K562 (cell line): ENCODE measurements around the gene C1orf216. TPM values are rescaled to one million over a fixed set of nuclear protein-coding genes. Genes with fewer than 3 reads are reported as not detected.

ENCODE experiments used
- ADNP ChIP-seq: fragments of 200-800 bp; sonication (Bioruptor generic); IDR thresholded peaks from 2 replicates; pipeline ENCODE4 v1.6.1; 2016; ENCODE audit warnings: missing genetic modification characterization, missing compliant biosample characterization
- CBFA2T3 ChIP-seq: fragments of 450-650 bp; IDR thresholded peaks from 2 replicates; pipeline ENCODE4 v1.6.1; 2017
- DNMT1 ChIP-seq: fragments of 450-650 bp; IDR thresholded peaks from 2 replicates; pipeline ENCODE4 v1.6.1; 2016; ENCODE audit warnings: antibody characterized with exemption, mild to moderate bottlenecking
- EP300 ChIP-seq: IDR thresholded peaks from 2 replicates; pipeline ENCODE4 v1.6.1; 2012; ENCODE audit warnings: low read length, improper control_type of control experiment
- ETV5 ChIP-seq: sonication (generic); formaldehyde crosslinking; IDR thresholded peaks from 2 replicates; pipeline ENCODE4 v1.4.0; 2020; ENCODE audit warnings: low read depth, mild to moderate bottlenecking, missing genetic modification reagents
- GABPA ChIP-seq: fragments of 200-800 bp; sonication (Bioruptor generic); conservative IDR thresholded peaks from 2 replicates; pipeline ENCODE4 v1.6.1; 2016; ENCODE audit warnings: low read depth, missing genetic modification characterization, missing compliant biosample characterization
- GABPB1 ChIP-seq: sonication (generic); formaldehyde crosslinking; IDR thresholded peaks from 2 replicates; pipeline ENCODE4 v1.8.0; 2022; ENCODE audit warnings: mild to moderate bottlenecking, missing genetic modification reagents
- GATA2 ChIP-seq: sonication (generic); formaldehyde crosslinking; IDR thresholded peaks from 2 replicates; pipeline ENCODE4 v1.4.0; 2020; ENCODE audit warnings: mild to moderate bottlenecking, missing genetic modification reagents
- HCFC1 ChIP-seq: IDR thresholded peaks from 2 replicates; pipeline ENCODE4 v1.6.1; 2012; ENCODE audit warnings: low read depth, low read length, improper control_type of control experiment
- ILK ChIP-seq: fragments of 450-650 bp; IDR thresholded peaks from 2 replicates; pipeline ENCODE4 v1.6.1; 2016; ENCODE audit warnings: missing genetic modification characterization, low read depth, mild to moderate bottlenecking, missing compliant biosample characterization, moderate library complexity, borderline replicate concordance
- KAT2B ChIP-seq: IDR thresholded peaks from one replicate; pipeline ENCODE4 v1.6.1; 2012; ENCODE audit warnings: low read depth, mild to moderate bottlenecking, control low read depth, inconsistent platforms, low read length, moderate library complexity
- KDM5B ChIP-seq: fragments of 200-600 bp; sonication (generic); IDR thresholded peaks from 2 replicates; pipeline ENCODE4 v1.6.1; 2012; ENCODE audit warnings: low read depth, mild to moderate bottlenecking, moderate library complexity, low read length, control low read depth, inconsistent platforms; ENCODE audit not compliant: insufficient replicate concordance
- MAZ ChIP-seq, 2 experiments: fragments of 450-650 bp in 1 of 2; sonication (generic) in 1 of 2; formaldehyde crosslinking; IDR thresholded peaks in 1 of 2; conservative IDR thresholded peaks in 1 of 2; 2 replicates each; pipeline versions ENCODE4 v1.4.0 to v1.5.0; 2020; ENCODE audit warnings: mild to moderate bottlenecking in 1 of 2, missing genetic modification reagents in 1 of 2
- MYNN ChIP-seq, 2 experiments: sonication (generic); formaldehyde crosslinking in 1 of 2; IDR thresholded peaks; 2 replicates each; pipeline versions ENCODE4 v1.5.0 to v1.6.1; 2016 to 2020; ENCODE audit warnings: antibody characterized with exemption in 1 of 2, missing genetic modification reagents in 1 of 2
- NFATC3 ChIP-seq: fragments of 450-650 bp; IDR thresholded peaks from 2 replicates; pipeline ENCODE4 v1.6.1; 2017; ENCODE audit warnings: mild to moderate bottlenecking
- PCBP1 ChIP-seq: fragments of 200-400 bp; formaldehyde crosslinking; IDR thresholded peaks from 2 replicates; pipeline ENCODE4 v1.6.1; 2018; ENCODE audit warnings: mild to moderate bottlenecking, low read depth, low read length; ENCODE audit not compliant: poor library complexity, severe bottlenecking
- PHF21A ChIP-seq: fragments of 450-650 bp; IDR thresholded peaks from 2 replicates; pipeline ENCODE4 v1.6.1; 2017; ENCODE audit warnings: low read depth, borderline replicate concordance
- POLR2B ChIP-seq: fragments of 450-650 bp; IDR thresholded peaks from 2 replicates; pipeline ENCODE4 v1.6.1; 2018; ENCODE audit warnings: low read depth; ENCODE audit not compliant: partially characterized antibody
- POLR3G ChIP-seq: IDR thresholded peaks from 2 replicates; pipeline ENCODE4 v1.6.1; 2011; ENCODE audit not compliant: insufficient read length, insufficient replicate concordance; ENCODE audit errors: extremely low read depth
- RB1 ChIP-seq: fragments of 450-650 bp; IDR thresholded peaks from 2 replicates; pipeline ENCODE4 v1.6.1; 2017; ENCODE audit warnings: low read depth, mild to moderate bottlenecking
- RCOR1 ChIP-seq, 2 experiments: IDR thresholded peaks; 2 replicates each; pipeline ENCODE4 v1.6.1; 2012; ENCODE audit warnings: low read depth in 2 of 2, low read length in 2 of 2, borderline replicate concordance in 1 of 2, improper control_type of control experiment in 1 of 2
- SMAD2 ChIP-seq: fragments of 150-350 bp; IDR thresholded peaks from 2 replicates; pipeline ENCODE4 v1.6.1; 2014; ENCODE audit warnings: low read depth, mild to moderate bottlenecking, low read length
- SNRNP70 ChIP-seq: fragments of 200-400 bp; formaldehyde crosslinking; optimal IDR thresholded peaks from 2 replicates; pipeline ENCODE3; 2017; ENCODE audit warnings: low read depth, low read length
- ZFX ChIP-seq: sonication (generic); formaldehyde crosslinking; IDR thresholded peaks from 2 replicates; pipeline ENCODE4 v1.8.0; 2022; ENCODE audit warnings: mild to moderate bottlenecking, missing genetic modification reagents, moderate library complexity
- ZNF12 ChIP-seq: sonication (generic); formaldehyde crosslinking; IDR thresholded peaks from 2 replicates; pipeline ENCODE4 v1.4.0; 2020; ENCODE audit warnings: mild to moderate bottlenecking, missing genetic modification reagents
- ZNF444 ChIP-seq: fragments of 250-450 bp; sonication (Bioruptor Pico); IDR thresholded peaks from 2 replicates; pipeline ENCODE4 v1.4.0; 2020; ENCODE audit warnings: mild to moderate bottlenecking, moderate library complexity
- ZNF445 ChIP-seq: fragments of 250-450 bp; sonication (Bioruptor Pico); IDR thresholded peaks from 2 replicates; pipeline ENCODE4 v1.4.0; 2020; ENCODE audit warnings: low read depth, mild to moderate bottlenecking, moderate library complexity
- ZNF696 ChIP-seq: fragments of 250-450 bp; sonication (Bioruptor Pico); conservative IDR thresholded peaks from 2 replicates; pipeline ENCODE4 v1.4.0; 2020; ENCODE audit warnings: mild to moderate bottlenecking, moderate library complexity
- ZNF740 ChIP-seq, 3 experiments: fragments of 200-800 bp in 1 of 3; sonication (Bioruptor generic) in 1 of 3; sonication (generic) in 1 of 3; formaldehyde crosslinking in 1 of 3; IDR thresholded peaks; 2 replicates each; pipeline versions ENCODE4 v1.6.1 to v1.8.0; 2016 to 2022; ENCODE audit warnings: mild to moderate bottlenecking in 2 of 3, missing compliant biosample characterization in 2 of 3, missing genetic modification characterization in 2 of 3, missing genetic modification reagents in 1 of 3
- ZNF79 ChIP-seq: fragments of 250-450 bp; sonication (Bioruptor Pico); IDR thresholded peaks from 2 replicates; pipeline ENCODE4 v1.4.0; 2020; ENCODE audit warnings: low read depth, mild to moderate bottlenecking, moderate library complexity
- ZSCAN32 ChIP-seq: fragments of 450-650 bp; formaldehyde crosslinking; IDR thresholded peaks from 2 replicates; pipeline ENCODE4 v1.4.0; 2020; ENCODE audit warnings: mild to moderate bottlenecking, moderate library complexity
- ZZZ3 ChIP-seq: fragments of 450-650 bp; IDR thresholded peaks from 2 replicates; pipeline ENCODE4 v1.6.1; 2016; ENCODE audit warnings: antibody characterized with exemption, mild to moderate bottlenecking, moderate library complexity
- polyA plus RNA-seq, 8 experiments: library from polyadenylated mRNA; depleted of rRNA in 4 of 8; stranded (reverse) in 5 of 8; unstranded in 3 of 8; fragments of >200 nt; fragmentation: Nextera tagmentation in 2 of 8; fragmentation: Illumina TruSeq in 1 of 8; extraction: Ambion mirVana in 2 of 8; extraction: Trizol in 1 of 8; gene quantifications; 2 replicates each; pipeline versions ENCODE4 v1.2.1 to v1.2.3, GENCODE V29; 2011 to 2014; ENCODE audit warnings: inconsistent platforms in 1 of 8, missing spikeins in 1 of 8
- total RNA-seq, 7 experiments: library from RNA; depleted of rRNA in 6 of 7; stranded (reverse); fragments of >200 nt in 6 of 7; fragmentation: Illumina TruSeq in 2 of 7; extraction: Trizol in 2 of 7; gene quantifications; 2 replicates each; pipeline versions ENCODE4 v1.2.1 to v1.2.3, GENCODE V29; 2011 to 2021; ENCODE audit warnings: low replicate concordance in 1 of 7

The C1orf216 gene
- total and polyA plus RNA-seq, 9 of the 15 experiments (the other 6 are each of a cell fraction or from before 2014, with no cell fraction given) = 3.4 to 25.1 (median 15.0) TPM

DNA sequence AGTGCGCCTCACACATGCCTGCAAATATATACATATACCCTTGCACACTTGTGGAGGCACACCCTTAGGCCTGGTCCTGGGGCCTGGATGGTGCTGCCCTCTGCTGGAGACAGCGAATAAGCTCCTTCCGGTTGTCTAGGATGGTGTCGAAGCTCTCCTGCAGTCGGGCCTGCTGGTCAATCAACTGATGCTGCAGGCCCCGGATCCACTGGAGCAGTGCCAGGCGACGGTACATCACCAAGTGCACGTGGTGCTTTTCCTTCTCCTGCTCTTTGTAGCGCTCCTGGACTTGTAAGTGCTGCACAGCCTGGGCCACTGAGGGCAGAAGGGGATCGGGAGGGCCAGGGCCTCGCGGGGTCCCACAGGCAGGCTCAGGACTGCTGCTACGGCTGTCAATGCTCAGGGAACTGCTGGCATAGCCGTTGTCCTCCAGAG is 3.1 kb downstream of the C1orf216 start (continued):
- TF ChIP-seq PHF21A (no peak), GABPA (tag) (peak; percentile 75), POLR3G (no peak), ZZZ3 (no peak), POLR2B (no peak), GATA2 (CRISPR knock-in tag) (no peak), ZSCAN32 (no peak), HCFC1 (peak; percentile 33; the same call in 1 of the 2 replicates), MYNN (IDR thresholded peaks at IDR 0.05) (peak; percentile 53; the same call in 1 of the 2 replicates), MYNN (CRISPR knock-in tag; IDR thresholded peaks at IDR 0.05) (no peak), ZNF696 (CRISPR knock-in tag) (no peak), KAT2B (no peak), CBFA2T3 (no peak), PCBP1 (no peak), NFATC3 (no peak), ZNF444 (CRISPR knock-in tag) (no peak), GABPB1 (CRISPR knock-in tag) (peak; percentile 93), ZNF12 (CRISPR knock-in tag) (no peak), ZFX (CRISPR knock-in tag) (no peak), ADNP (tag) (no peak), RCOR1 (IDR thresholded peaks at IDR 0.05; ENCODE audit: borderline replicate concordance in 1 of 2, low read depth in 2 of 2, low read length in 2 of 2) (peak; percentile 17 to 79; a peak in 2 of 4 replicates), ETV5 (CRISPR knock-in tag) (peak; percentile 97), ILK (no peak), RB1 (peak; percentile 58; the same call in 1 of the 2 replicates), ZNF740 (CRISPR knock-in tag; IDR thresholded peaks at IDR 0.05) (no peak), ZNF740 (tag; IDR thresholded peaks at IDR 0.05) (no peak), ZNF79 (CRISPR knock-in tag) (no peak), ZNF445 (CRISPR knock-in tag) (no peak), MAZ (CRISPR knock-in tag; conservative IDR thresholded peaks at IDR 0.05 in 1 of 2, IDR thresholded peaks at IDR 0.05 in 1 of 2) (0 out of 4 replicates have a peak, but pooled peaks of 1 of the 2 experiments have one; percentile 31), KDM5B (no peak), EP300 (no peak), SMAD2 (no peak), SNRNP70 (peak; percentile 15), DNMT1 (no peak)
